ENCODE data around the gene CEBPZOS.

The CEBPZOS gene

GRCh38 chr2:37244017-37244416, 47.7 kb downstream of the CEBPZOS start:
- no peak for DNase-seq

GRCh38 chr2:37244755-37245154, 48.5 kb downstream of the CEBPZOS start:
- DNase-seq: no peak

- DNase-seq: no peak
These were observed 49.9 kb downstream of the CEBPZOS start for GRCh38 chr2:37246205-37246604.

- DNase-seq: no peak
These were observed 54.8 kb downstream of the CEBPZOS start for GRCh38 chr2:37250869-37251740.
